Activated CD8-positive, alpha-beta memory T cell treated with anti-CD3 and anti-CD28 coated beads, Interleukin-2, amount 50 U/mL, for 1 hour (primary cell): ENCODE results near the gene COBL.

ENCODE experiments used
- DNase-seq: peaks from one replicate; pipeline ENCODE4 v3.0.0-alpha.2; 2020; ENCODE audit errors: extremely low read depth

The COBL gene

GRCh38 chr7:51327287-51327717 is 10.7 kb upstream of the COBL start:
- DNase-seq: no peak

- no peak for DNase-seq
Observed at GRCh38 chr7:51326656-51327286, 10.2 kb upstream of the COBL start.

GRCh38 chr7:51325908-51326307 is 9.3 kb upstream of the COBL start:
- no peak for DNase-seq

DNA sequence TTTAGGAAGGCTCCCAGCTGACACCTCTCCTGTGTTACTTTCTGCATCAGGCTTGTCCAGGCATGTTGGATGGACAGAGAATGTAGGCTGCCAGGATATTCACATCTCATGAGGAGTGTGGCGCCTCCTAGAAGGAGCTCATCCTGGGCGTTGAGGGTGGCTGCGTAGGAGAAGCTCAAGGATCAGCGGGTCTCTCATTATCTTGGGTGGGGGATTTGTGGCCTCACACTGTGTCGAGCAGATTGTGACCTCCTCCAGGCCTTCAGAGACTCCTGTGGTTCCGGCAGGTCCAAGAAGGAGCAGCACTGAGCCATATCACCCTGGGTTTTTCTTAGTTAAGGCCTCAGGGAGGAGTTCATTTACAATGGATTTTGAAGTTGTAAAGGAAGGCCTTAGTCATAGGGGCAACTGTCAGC is 8.7 kb upstream of the COBL start:
- no peak for DNase-seq

GRCh38 chr7:51324206-51324898 is 7.7 kb upstream of the COBL start:
- DNase-seq: no peak

- DNase-seq: no peak
Observed at GRCh38 chr7:51321961-51322515, 5.4 kb upstream of the COBL start.

DNA sequence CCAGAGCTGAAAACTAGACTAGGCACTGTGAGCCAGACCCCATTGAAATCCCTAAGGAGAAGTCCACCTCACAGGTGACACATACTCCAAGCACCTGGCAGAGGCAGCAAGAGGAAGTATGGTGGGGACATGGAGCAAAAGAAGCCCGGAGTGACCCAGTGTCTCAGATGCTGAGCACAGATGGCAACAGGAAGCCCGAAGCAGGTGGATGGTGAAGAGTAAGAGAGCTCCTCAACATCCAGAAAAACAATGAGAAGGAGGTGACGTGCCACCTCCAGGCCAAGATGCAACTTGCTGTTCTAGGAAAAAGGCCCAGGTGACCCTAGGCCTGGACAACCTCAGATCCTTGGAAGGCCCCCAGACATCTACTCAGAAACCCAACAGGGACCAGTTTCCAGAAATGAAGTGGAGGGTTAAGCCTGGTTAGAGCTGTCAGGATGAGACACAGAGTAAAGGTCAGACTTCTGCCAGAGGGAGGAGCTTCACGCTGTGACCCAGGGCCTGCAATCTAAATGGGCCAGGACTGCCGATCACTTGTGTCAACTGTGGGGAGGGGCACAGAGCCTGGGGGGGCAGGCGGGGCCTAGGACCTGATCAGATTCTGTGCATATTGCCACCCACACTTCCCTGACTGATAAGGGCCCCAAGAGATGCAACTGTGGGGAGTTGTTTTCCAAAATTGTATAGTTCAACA is 2.4 kb upstream of the COBL start:
- no peak for DNase-seq

- no peak for DNase-seq
Observed at GRCh38 chr7:51318001-51318400, 1.4 kb upstream of the COBL start.

GRCh38 chr7:51317582-51317910 is 937 bp upstream of the COBL start:
- DNase-seq: no peak

DNA sequence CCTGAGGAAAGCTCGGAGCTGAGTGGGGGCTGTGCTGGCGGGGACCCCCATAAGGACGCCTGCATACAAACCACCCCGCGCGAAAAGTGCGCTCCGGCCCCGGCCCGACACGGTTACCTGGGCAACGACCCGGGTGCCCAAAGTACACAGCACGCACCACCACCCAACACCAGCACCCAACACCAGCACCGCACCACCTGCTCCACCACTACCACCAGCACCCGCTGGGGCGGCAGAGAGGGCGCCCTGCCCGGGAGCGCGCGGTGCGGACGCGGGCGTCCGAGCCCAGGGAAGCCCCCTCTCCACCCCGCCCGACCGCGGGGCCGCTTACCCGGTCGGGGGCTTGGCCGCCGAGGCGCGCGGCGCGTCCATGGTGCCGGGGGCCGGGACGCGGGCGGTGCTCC is 345 bp downstream of the COBL start:
- no peak for DNase-seq

DNA sequence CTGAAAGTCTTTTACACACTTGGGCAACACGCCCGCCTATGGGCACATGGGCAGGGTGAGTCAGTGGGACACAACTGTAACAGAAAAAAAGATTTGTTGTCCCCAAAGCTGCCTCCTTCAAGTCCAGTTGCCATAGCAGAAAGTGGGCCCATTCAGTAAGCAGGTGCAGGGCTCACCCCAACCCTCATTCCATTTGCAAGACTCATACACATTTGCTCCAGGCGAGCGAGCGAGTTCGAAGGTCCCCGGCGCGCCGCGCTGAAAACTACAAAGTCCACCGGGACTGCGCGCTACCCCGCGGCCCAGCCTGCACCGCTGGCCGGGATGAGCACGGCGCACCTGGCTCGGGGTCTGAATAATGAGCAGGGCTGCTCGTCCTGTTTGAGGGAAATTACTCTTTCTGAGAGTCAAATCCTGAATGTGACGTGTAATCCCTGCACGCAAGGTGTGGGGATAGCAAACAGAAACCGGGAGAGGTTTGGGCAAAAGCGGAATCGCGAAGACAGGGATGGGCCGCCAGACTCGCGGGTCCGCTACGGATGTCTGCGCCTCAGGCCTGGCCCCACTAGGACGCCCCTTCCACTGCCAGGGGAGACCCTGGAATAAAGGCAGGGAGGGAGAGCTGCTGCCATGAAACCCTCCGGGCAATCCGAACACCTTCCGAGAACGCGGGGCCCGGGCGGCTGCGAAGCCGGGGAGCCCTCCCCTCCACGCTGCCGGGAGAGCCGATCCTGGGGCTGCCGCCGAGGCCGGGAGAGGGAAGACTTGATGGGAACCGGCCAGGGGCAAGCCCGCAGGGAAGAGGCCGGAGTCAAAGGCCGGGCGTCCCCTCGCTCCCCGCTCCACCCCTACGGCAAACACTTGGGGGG is 982 bp downstream of the COBL start:
- DNase-seq: no peak

DNA sequence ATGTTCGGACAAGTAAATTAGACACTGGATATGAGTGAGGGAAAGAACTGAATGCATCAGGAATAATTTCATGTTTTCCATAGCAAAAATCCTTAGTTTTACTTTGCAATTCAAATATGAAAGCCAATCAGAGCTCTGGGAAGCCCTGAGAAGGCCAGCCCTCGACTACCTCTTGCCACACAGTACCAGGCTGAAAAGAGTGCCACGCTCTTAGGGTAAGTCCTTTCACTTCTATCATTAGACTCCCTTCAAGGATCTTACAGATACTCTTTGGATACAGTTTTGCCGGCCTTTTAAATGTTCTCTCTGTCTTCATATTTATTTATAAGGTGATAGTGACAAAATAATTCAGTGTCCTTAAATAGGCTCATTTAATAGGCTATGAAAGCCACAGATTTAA is 1.9 kb downstream of the COBL start:
- DNase-seq: no peak

DNA sequence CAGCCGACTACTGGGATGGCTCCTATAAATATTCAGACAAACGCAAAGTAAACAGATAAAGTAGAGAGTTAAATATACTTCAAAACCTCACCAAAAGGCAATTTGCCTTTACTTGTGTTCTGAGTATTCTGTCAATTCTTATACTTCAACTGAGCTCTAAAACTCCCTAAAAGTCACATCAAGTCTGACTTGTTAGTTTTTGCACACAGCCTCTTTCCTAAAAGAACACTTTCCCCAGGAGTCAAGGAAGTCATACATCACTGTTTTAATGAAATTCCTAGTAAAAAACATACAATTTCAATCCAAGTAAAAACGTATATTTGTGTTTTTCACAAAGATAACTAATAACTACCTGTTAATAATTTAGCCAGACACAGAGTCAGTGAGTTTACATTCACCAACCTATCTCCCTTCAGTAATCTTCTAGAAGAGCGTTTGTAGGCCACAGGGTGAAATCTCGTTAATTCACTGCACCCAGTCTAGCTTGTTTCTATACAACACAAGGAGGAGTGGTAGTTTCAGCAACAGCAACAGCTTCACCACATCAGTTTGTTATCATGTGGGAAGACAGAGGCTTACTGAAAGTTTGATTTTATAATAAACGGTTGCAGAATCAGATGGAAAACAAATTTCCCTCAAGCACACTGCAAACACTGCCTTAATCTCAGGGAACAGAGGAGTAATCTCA is 2.7 kb downstream of the COBL start:
- DNase-seq: no peak

DNA sequence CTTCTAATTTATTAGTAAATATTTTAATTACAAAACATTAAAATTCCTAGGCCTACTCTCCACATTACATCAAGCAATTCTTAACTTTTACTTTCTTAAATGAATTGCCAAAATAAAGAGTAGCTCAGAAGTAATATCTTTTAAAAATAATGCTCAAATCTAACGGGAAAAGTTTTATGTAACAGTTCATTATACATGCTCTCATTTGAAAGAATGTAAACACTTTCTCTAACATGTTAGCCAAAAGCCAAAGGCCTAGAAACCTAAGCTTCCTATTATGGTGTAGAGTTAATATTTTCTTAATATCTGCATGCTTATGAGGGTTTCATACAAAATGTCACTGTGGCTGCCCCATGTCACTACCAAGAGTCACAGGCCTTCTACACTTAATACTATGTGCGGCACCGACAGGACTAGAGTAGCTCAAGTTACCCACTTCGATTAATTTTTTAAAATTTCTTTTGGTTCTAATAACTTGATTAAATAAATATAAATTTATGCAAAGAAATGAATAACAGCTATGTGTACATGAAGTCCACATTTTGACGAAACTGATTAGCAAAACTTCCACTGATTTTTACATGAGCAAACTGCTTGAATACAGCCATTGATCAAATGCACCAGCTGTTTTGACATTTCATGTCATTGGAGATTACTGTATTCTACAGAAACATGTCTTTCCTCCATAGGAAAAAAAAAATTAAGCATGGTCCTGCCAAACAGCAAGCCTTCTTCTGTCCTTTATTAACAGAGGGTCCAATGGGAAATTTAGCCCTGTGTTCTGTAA is 3.5 kb downstream of the COBL start:
- no peak for DNase-seq

DNA sequence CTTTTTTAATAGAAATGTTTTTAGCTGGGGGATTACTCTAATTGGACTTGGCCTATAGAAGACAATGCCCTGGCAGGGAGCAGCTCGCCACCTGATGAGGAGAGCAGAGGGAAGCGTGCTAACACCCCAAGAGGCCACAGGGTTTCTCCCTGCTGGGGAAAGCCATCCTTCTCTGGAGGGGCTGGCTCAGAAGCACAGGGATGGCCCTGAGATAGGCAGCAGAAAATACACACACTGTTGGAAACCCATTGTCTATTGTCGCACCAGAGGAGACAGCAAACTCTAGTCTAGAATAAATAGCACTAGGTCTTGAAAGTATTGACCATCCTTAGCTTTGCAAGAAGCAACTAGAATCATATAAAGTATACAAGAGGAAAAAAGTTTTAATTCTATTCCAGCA is 5.4 kb downstream of the COBL start:
- DNase-seq: no peak

- no peak for DNase-seq
Observed at GRCh38 chr7:51310131-51310583, 6.5 kb downstream of the COBL start.

GRCh38 chr7:51309361-51310130 is 7.1 kb downstream of the COBL start:
- DNase-seq: no peak

- DNase-seq: no peak
Observed at GRCh38 chr7:51308696-51309095, 7.9 kb downstream of the COBL start.

DNA sequence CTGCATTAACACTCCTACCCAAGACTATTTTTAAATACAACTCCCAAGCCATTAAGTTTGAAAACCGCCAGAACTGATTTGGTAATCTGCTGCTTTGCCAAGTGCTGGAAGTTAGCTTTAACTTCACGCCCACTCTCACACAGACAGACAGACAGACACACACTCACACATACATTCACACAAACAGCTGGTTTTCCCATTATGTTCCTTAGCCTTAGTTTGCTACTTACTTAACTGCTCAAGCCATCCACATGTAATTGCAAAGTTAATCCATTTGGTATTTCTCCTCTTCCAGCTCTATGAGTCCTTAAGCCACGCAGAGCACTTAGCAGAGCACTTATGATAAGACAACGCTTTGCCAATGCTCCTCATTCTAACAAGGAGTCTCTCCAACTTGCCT is 8.3 kb downstream of the COBL start:
- DNase-seq: no peak
